ENCODE results near the gene ZNF654. TPM values are rescaled to one million over a fixed set of nuclear protein-coding genes. Genes with fewer than 3 reads are reported as not detected.

Gene ZNF654
- polyA plus RNA-seq, 4 donors: 16.2 to 23.7 (median 19.4) TPM

GRCh38 chr3:88191872-88192409, 132.9 kb downstream of the ZNF654 start:
- DNase-seq (ENCODE audit: low read depth in 4 of 4, low spot score in 2 of 4): no peak

- DNase-seq (ENCODE audit: low read depth in 4 of 4, low spot score in 2 of 4): no peak
These were observed 133.6 kb downstream of the ZNF654 start for GRCh38 chr3:88192631-88193030.

Other genes starting within 250 kb of the ZNF654 start
- 100 to 1,000 TPM; 136 to 143 (median 140) TPM for gene CGGBP1, start 250 bp upstream of the ZNF654 start, polyA plus RNA-seq (ENCODE audit: insufficient read length in 4 of 4)
- 10 to 100 TPM; 25.8 to 31.2 (median 27.5) TPM for gene C3orf38, start 90.7 kb downstream of the ZNF654 start, polyA plus RNA-seq (ENCODE audit: insufficient read length in 4 of 4)

All from left renal cortex interstitium (tissue), 4 donors.